Progenitor cell of endocrine pancreas (in vitro differentiated cells): ENCODE data around the gene MTUS2. TPM values are rescaled to one million over a fixed set of nuclear protein-coding genes. Genes with fewer than 3 reads are reported as not detected.

ENCODE experiments used
- DNase-seq: peaks from one replicate; pipeline ENCODE4 v3.0.0; 2021; ENCODE audit warnings: low spot score; ENCODE audit not compliant: unreplicated experiment
- H3K27ac Mint-ChIP-seq: 2 replicates; pipeline ENCODE4 v1.8.0; 2021; ENCODE audit warnings: mild to moderate bottlenecking, moderate library complexity, mixed read lengths
- H3K27me3 Mint-ChIP-seq: 2 replicates; pipeline ENCODE4 v1.8.0; 2021; ENCODE audit warnings: mixed read lengths
- H3K36me3 Mint-ChIP-seq: 2 replicates; pipeline ENCODE4 v1.8.0; 2022; ENCODE audit warnings: mixed read lengths; ENCODE audit not compliant: insufficient read depth
- H3K4me1 Mint-ChIP-seq: 2 replicates; pipeline ENCODE4 v1.8.0; 2021; ENCODE audit warnings: low read depth, mixed read lengths
- H3K4me3 Mint-ChIP-seq: 2 replicates; pipeline ENCODE4 v1.8.0; 2021; ENCODE audit warnings: low read depth, mild to moderate bottlenecking, moderate library complexity, mixed read lengths
- H3K9me3 Mint-ChIP-seq: 2 replicates; pipeline ENCODE4 v1.8.0; 2021; ENCODE audit warnings: low read depth, mixed read lengths
- total RNA-seq: library from RNA; stranded (reverse); gene quantifications from 2 replicates; pipeline ENCODE4 v1.2.1, GENCODE V29; 2021
- TF ChIP-seq, protein P1 (sequence below): fragments of 200-600 bp; sonication (generic); IDR thresholded peaks from one replicate; pipeline ENCODE4 v1.5.0; 2021; ENCODE audit warnings: antibody characterized with exemption, mild to moderate bottlenecking; ENCODE audit not compliant: unreplicated experiment

MTUS2 gene
- total RNA-seq, 1 donor from 2014 or later = 9.3 TPM

DNA sequence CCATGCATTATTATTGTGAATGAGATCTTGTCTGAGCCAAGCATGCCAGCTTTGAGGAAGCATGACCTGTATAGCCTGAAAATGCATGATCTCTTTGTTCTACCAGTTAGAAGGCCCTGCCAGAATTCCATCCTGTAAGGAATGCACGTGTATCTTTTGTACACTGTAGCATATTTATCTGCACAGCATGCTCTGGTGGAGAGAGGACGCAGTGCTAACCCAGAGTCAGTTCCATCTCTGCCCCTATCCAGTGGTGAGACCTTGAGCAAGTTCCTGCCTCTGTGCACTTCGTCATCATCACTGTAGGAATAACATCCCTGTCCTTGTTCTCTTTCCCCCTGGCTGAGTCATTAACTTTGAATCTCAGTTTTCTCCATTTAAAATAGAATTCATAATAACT, 541.6 kb downstream of the MTUS2 start:
- Mint-ChIP-seq H3K36me3 (no peaks in the 10 kb centered on the region), H3K4me1 (no peaks in the 10 kb centered on the region), H3K9me3 (no peaks in the 10 kb centered on the region), H3K27ac (no peak overlapping the region), H3K4me3 (no peak overlapping the region), H3K27me3 (peaks cover 32% of the 10 kb centered on the region)
- TF ChIP-seq, protein P1, sequence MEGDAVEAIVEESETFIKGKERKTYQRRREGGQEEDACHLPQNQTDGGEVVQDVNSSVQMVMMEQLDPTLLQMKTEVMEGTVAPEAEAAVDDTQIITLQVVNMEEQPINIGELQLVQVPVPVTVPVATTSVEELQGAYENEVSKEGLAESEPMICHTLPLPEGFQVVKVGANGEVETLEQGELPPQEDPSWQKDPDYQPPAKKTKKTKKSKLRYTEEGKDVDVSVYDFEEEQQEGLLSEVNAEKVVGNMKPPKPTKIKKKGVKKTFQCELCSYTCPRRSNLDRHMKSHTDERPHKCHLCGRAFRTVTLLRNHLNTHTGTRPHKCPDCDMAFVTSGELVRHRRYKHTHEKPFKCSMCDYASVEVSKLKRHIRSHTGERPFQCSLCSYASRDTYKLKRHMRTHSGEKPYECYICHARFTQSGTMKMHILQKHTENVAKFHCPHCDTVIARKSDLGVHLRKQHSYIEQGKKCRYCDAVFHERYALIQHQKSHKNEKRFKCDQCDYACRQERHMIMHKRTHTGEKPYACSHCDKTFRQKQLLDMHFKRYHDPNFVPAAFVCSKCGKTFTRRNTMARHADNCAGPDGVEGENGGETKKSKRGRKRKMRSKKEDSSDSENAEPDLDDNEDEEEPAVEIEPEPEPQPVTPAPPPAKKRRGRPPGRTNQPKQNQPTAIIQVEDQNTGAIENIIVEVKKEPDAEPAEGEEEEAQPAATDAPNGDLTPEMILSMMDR = no peak
- no peak for DNase-seq

DNA sequence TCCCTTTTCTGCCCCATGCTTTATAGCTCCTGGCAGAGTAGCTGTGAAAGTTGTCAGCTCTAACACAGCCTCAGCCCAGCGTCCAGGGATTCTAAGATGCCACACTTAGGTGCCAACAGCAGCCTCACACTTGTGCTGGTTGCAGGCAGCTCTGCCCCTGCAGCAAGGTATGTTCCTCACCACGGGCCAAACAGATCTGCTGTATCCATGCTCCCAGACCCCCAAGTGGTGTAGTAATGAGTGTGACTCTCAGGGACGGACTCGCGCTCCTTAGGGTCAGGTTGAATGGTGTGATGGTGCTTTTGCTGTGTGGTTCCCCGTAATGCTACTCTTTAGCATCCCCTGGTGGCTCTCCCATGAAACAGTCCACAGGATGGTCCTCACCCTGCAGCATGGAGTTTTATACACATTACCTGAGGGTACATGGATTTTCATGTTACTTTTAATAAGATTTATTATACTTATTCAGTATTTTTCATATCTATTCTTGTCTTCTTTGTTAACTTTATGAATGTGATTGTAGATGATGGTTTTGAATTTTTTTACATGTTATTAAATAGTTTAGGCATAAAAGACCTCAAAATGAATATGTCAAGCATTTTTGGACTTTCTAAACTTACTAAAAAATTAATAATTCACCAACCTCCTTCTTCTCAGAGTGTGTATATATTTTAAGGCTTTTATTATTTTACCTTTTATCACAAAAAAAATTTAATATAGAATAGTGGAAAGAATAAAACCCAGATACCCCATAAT, 542.9 kb downstream of the MTUS2 start:
- Mint-ChIP-seq H3K4me3 (no peak overlapping the region), H3K27ac (no peak overlapping the region), H3K27me3 (peaks cover 36% of the 10 kb centered on the region), H3K4me1 (no peaks in the 10 kb centered on the region), H3K36me3 (no peaks in the 10 kb centered on the region), H3K9me3 (no peaks in the 10 kb centered on the region)
- TF ChIP-seq, protein P1 = peak; percentile 97
- peak; percentile 34 for DNase-seq

DNA sequence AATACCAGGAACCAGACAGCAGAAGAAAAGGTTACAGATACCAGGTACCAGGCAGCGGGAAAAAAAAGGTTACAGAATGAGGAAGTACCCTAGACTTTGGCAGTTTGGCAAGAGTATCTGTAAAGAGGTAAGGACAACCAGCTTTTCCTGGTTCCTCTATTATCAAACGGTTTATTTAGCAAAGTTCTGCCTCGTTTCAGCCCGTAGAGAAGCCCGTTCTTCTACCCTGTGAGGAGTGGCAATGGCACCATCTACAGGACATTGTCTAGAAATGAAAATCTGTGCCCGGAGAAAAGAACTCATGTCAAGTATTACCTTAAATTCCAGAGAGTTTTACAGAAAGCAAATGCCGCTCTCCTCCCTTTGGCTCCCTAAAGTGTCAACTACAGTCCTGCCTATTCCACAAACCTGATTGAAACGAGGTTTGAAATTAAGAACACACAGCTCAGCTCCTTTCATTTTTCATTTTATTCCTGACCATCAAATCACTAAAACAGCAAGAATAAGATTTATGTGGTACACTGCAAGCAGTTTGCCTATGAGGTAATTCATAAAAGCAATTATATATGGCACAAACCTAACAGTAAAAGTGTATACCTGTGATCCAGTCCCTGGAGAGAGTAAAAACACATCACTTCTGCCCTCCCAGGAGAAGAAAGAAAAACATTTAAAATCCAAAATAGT, 549.1 kb downstream of the MTUS2 start:
- TF ChIP-seq, protein P1 = peak; percentile 74
- Mint-ChIP-seq H3K9me3 (peaks cover 6% of the 10 kb centered on the region), H3K4me1 (no peaks in the 10 kb centered on the region), H3K27me3 (peaks cover 15% of the 10 kb centered on the region), H3K4me3 (no peak overlapping the region), H3K27ac (no peak overlapping the region), H3K36me3 (peaks cover 5% of the 10 kb centered on the region)
- DNase-seq = no peak

DNA sequence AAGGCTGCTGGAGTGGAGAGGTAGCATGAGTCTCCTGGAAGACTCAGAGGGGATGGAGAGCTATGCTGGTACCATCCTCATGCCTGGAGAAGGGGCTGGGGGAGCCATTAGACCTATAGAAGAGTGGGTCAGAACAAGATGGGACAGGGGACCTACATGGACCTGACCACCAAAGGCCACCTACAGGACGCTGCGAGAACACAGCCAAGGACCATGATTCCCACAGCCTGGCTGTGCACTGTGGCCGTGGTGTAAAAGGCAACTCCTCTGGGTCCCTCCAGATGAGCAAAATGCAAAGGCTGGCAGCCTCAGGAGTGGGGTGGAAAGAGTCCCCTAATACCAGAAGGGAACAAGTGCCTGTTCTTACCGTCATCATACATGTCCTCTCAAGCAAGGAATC, 559.1 kb downstream of the MTUS2 start:
- no peak for DNase-seq
- Mint-ChIP-seq H3K9me3 (peaks cover 5% of the 10 kb centered on the region), H3K27ac (no peak overlapping the region), H3K36me3 (peaks cover 2% of the 10 kb centered on the region), H3K4me1 (peaks cover 7% of the 10 kb centered on the region), H3K4me3 (no peak overlapping the region), H3K27me3 (peaks cover 2% of the 10 kb centered on the region)
- TF ChIP-seq, protein P1 = no peak

DNA sequence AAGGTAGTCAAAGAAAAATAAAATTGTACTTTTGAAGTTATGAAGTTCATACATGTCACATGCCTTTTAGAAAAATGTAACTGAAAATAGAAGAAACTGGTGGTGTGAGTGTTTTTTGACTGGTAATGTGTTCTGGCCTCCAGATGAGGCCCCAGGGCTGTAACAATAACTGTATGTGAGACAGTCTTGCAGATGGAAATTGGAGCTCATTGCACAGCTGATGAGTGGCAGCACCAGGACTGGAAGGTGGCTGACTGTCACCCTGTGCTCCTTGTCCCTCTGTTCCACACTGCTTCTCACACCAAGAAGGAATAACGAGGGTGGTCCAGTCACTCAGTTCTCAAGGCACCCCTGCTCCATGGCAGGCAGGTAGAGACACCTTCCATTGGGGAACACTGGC, 559.7 kb downstream of the MTUS2 start:
- peaks cover 4% of the 10 kb centered on the region for H3K9me3 Mint-ChIP-seq
- H3K36me3 Mint-ChIP-seq = peaks cover 2% of the 10 kb centered on the region
- DNase-seq = no peak
- peaks cover 2% of the 10 kb centered on the region for H3K27me3 Mint-ChIP-seq
- H3K27ac Mint-ChIP-seq = no peak overlapping the region
- no peak overlapping the region for H3K4me3 Mint-ChIP-seq
- H3K4me1 Mint-ChIP-seq = peaks cover 7% of the 10 kb centered on the region
- TF ChIP-seq, protein P1 = no peak
